ENCODE results near the gene TGFBR2. TPM values are rescaled to one million over a fixed set of nuclear protein-coding genes. Genes with fewer than 3 reads are reported as not detected.

The TGFBR2 gene
- total RNA-seq, 2 donors from 2014 or later: 91.8 to 143 TPM

DNA sequence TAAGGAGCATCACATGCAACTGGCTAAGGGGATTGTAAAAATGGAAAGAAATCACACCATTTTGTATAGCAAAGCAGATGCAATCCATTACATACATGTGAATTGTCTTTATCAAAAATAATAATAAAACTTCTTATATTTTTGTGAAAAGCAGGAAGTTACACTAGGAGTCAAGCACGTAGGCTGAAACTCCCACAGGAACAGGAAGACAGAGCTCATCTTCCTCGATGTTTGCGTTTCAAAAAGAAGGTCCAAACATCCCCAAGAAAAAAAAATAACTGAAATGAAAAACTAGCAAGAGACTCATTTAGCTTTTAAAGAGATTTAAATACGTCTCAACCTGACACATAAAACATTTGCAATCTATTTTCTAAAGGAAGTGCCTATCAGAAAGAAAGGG, 106.6 kb downstream of the TGFBR2 start:
- no peak overlapping the region for H3K4me3 ChIP-seq
- H3K27me3 ChIP-seq: peaks cover 0 to 3% of the 10 kb centered on the region in 2 donors
- WGBS, 2 donors: 58 to 69% methylated on average over 4 of the region's 4 CpGs

DNA sequence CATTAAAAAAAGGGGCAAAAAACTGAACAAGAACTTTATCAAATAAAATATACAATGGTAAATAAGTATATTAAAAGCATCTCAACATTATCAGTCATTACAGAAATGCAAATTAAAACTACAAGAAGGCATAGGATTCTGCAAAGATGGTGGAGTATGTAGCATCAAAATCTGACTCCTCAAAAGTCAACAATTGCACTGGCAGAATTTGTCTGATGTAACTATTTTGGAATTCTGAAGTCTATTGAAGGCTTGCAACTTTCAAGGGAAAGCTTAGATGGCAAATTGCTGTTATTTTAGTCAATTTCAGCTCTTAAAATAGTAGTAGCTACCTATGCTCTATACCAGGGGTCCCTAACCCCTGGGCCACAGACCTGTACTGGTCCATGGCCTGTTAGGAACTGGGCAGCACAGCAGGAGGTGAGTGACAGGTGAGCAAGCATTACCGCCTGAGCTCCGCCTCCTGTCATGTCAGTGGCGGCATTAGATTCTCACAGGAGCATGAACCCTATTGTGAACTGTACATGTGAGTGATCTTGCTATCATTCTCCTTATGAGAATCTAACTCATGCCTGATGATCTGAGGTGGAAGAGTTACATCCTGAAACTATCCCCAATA, 107.6 kb downstream of the TGFBR2 start:
- TF ChIP-seq POLR2A (IDR thresholded peaks at IDR 0.05): no peak
- TF ChIP-seq, protein P1, sequence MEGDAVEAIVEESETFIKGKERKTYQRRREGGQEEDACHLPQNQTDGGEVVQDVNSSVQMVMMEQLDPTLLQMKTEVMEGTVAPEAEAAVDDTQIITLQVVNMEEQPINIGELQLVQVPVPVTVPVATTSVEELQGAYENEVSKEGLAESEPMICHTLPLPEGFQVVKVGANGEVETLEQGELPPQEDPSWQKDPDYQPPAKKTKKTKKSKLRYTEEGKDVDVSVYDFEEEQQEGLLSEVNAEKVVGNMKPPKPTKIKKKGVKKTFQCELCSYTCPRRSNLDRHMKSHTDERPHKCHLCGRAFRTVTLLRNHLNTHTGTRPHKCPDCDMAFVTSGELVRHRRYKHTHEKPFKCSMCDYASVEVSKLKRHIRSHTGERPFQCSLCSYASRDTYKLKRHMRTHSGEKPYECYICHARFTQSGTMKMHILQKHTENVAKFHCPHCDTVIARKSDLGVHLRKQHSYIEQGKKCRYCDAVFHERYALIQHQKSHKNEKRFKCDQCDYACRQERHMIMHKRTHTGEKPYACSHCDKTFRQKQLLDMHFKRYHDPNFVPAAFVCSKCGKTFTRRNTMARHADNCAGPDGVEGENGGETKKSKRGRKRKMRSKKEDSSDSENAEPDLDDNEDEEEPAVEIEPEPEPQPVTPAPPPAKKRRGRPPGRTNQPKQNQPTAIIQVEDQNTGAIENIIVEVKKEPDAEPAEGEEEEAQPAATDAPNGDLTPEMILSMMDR (IDR thresholded peaks at IDR 0.05): no peak
- Histone ChIP-seq H3K36me3 (replicated peaks in 1 of 2; ENCODE audit: insufficient read depth in 1 of 2, low read depth in 2 of 2) (no peaks in the 10 kb centered on the region), H3K4me1 (no peaks in the 10 kb centered on the region), H3K4me3 (no peak overlapping the region), H3K27me3 (peaks cover 0 to 3% of the 10 kb centered on the region in 2 donors), H3K27ac (no peak overlapping the region), H3K9me3 (no peaks in the 10 kb centered on the region)
- WGBS, 2 donors: 77 to 93% methylated on average over 3 of the region's 3 CpGs
- no peak for DNase-seq
- intact Hi-C loops (cut with DNase I): no loop called here
- ATAC-seq: no peak

More for the DNA sequence above, 106.6 kb downstream of the TGFBR2 start:
- intact Hi-C loops (cut with DNase I): no loop called here
- Histone ChIP-seq H3K9me3 (no peaks in the 10 kb centered on the region), H3K36me3 (replicated peaks in 1 of 2; ENCODE audit: insufficient read depth in 1 of 2, low read depth in 2 of 2) (no peaks in the 10 kb centered on the region), H3K4me1 (no peaks in the 10 kb centered on the region), H3K27ac (no peak overlapping the region)
- DNase-seq (no peak), ATAC-seq (no peak)
- no peak for TF ChIP-seq POLR2A (IDR thresholded peaks at IDR 0.05)
- TF ChIP-seq, protein P1 (IDR thresholded peaks at IDR 0.05): no peak

DNA sequence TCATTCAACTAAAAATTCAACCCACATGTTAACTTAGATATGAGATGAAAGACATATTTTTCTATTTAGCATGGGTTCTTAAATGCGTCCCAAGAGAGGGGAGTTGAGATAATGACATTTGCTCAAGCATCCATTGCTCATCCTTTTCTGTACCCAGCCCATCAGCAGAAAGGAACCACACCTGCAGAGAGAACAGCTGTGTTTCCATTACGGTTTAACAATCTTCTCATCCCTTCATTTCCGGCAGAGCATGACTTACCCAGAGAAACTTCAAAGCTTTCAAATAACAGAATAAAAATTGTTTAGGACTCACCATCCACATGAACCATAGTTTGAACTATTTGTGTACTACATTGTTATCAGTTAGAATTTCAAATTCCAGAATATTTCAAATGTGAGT, 113.1 kb downstream of the TGFBR2 start:
- WGBS, 2 donors: 84 to 89% methylated on average over 3 of the region's 3 CpGs
- Histone ChIP-seq H3K27me3 (no peaks in the 10 kb centered on the region), H3K36me3 (replicated peaks in 1 of 2; ENCODE audit: insufficient read depth in 1 of 2, low read depth in 2 of 2) (no peaks in the 10 kb centered on the region), H3K27ac (no peak overlapping the region), H3K4me1 (peaks cover 12% of the 10 kb centered on the region), H3K4me3 (no peak overlapping the region), H3K9me3 (no peaks in the 10 kb centered on the region)
- ATAC-seq (no peak), DNase-seq (no peak)
- no peak for TF ChIP-seq POLR2A (IDR thresholded peaks at IDR 0.05)
- TF ChIP-seq, protein P1 (IDR thresholded peaks at IDR 0.05): no peak
- intact Hi-C loops (cut with DNase I): no loop called here

DNA sequence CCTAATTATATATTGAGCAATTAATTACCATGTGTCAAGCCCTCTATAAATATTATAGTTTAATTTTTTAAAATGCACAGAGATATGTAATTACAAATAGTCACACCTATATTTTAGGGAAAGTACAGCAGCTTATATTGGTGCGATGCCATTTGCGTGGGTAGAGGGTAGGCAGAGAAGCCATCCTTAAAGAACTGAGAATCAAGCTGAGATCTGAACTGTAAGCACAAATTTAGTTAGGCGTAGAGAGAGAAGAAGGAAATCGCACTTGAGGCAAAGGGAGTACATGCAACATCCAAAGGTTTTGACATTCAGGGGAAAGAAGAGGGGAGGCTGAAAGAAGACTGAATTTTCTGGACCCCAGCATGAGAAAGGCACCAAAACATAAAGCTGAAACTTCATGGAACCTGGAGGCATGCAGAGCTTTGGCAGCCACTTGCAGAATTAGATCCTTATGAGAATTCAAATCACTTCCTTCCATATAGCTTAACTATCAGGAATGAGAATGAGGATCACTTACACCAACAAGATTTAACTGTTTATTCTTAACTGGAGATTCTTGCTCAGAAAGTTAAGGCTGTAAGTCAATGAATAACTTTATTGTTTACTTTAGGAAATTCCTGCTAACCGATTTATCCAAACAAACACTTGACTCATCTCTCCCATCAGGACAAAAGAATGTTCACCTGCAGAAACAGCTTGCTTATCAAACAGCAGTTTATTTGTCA, 114.3 kb downstream of the TGFBR2 start:
- Histone ChIP-seq H3K27me3 (no peaks in the 10 kb centered on the region), H3K27ac (peak overlapping the region in 2 of 4 donors; percentile 22 to 35), H3K9me3 (no peaks in the 10 kb centered on the region), H3K4me1 (peaks cover 12% of the 10 kb centered on the region), H3K36me3 (replicated peaks in 1 of 2; ENCODE audit: insufficient read depth in 1 of 2, low read depth in 2 of 2) (no peaks in the 10 kb centered on the region), H3K4me3 (no peak overlapping the region)
- peak; percentile 58 for ATAC-seq
- DNase-seq: no peak
- TF ChIP-seq, protein P1 (IDR thresholded peaks at IDR 0.05): no peak
- TF ChIP-seq POLR2A (IDR thresholded peaks at IDR 0.05): no peak
- 65 to 66% methylated on average over 5 of the region's 5 CpGs for WGBS, 2 donors
- intact Hi-C loops (cut with DNase I): no loop called here

DNA sequence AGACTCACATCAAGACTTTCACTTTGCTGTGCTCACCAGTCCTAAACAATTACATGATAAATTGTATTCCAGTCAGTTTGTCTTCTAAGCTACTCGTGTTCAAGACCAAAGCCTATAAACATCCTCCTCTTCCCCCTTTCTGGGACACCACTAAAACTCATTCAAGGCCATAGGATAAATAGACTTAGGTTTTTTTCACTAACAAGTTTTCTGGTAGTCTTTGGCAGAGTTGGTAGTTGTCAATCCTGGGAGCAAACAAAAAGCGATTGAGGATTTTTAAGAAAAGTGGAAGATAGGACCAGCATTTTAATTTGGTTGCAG, 114.9 kb downstream of the TGFBR2 start:
- Histone ChIP-seq H3K4me1 (peaks cover 12% of the 10 kb centered on the region), H3K9me3 (no peaks in the 10 kb centered on the region), H3K27me3 (no peaks in the 10 kb centered on the region), H3K4me3 (no peak overlapping the region), H3K36me3 (replicated peaks in 1 of 2; ENCODE audit: insufficient read depth in 1 of 2, low read depth in 2 of 2) (no peaks in the 10 kb centered on the region), H3K27ac (peak overlapping the region in 2 of 4 donors; percentile 22 to 31)
- intact Hi-C loops (cut with DNase I): no loop called here
- WGBS, 2 donors: 21 to 31% methylated on average over 2 of the region's 2 CpGs
- TF ChIP-seq, protein P1 (IDR thresholded peaks at IDR 0.05): no peak
- no peak for TF ChIP-seq POLR2A (IDR thresholded peaks at IDR 0.05)
- no peak for DNase-seq
- ATAC-seq: no peak
